SIG-M5 (cell line): ENCODE measurements around the gene TMA16.
"Not testable (repeated sequence)": the region's sequence is repeated elsewhere in the genome, so short reads cannot be mapped to it uniquely, and the experiment has no call there.

Experiments
- DNase-seq: peaks from one replicate; lab custom pipeline; 2025; lab: John Stamatoyannopoulos, UW

Gene TMA16

DNA sequence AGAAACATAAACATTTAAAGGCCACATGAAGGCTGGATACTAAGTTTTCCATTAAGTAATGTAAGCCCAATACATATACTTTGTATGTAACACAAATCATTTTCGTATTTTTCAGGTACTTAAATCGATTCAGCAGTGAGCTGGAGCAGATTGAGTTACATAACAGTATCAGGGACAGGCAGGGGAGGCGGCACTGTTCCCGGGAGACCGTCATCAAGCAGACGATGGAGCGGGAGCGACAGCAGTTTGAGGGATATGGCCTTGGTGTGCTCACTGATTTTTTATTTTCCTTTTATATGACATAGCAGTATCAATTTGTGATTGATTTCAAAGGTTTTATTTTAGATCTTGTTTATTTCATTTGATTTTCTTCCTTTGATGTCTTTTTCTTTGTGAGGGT lies 20.7 kb downstream of the TMA16 start:
- DNase-seq, result no peak

DNA sequence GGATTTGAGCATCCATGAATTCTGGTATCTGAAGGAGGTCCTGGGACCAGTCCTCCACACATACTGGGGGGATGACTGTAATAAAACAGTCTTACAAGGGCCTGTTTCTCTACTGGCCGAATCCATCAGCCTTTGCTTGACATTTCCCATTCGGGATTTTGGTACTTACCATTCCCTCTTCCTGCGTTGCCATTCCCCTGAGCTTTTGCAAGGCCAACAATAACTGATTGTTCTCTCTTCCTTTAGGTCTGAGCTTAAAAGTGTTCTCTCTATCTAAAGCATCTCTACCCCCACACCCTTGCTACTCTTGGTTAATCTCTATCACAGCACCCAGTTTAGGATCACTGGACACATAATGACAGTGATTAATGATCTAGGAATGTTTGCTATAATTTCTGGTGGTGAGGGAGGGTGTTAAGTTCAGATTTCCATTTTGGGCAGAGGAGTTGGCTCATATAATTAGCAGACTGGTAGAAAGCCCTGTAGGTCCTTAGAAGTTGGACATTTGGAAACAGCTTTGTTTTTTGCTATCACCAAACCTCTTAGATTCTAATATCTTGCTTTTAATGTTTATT lies 29.4 kb downstream of the TMA16 start:
- no peak for DNase-seq

DNA sequence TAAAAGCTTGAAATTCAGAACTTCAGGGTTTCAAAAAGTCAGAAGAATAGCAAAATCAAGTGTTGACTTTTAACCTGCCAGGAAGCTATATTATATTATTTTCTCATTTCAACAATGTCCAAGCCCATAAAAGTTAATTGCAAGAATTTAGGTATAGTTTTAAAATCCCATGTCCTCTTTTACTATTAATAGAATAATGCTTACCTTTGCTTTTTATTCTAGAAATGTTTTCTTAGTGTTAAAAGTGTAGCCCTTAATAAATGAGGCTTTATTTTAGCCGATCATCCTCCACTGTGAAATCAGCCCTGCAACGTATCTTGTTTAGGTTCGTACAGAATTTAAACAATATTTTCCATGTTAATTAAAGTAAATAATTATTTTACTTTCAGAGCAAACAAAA lies 31.5 kb downstream of the TMA16 start:
- no peak for DNase-seq

DNA sequence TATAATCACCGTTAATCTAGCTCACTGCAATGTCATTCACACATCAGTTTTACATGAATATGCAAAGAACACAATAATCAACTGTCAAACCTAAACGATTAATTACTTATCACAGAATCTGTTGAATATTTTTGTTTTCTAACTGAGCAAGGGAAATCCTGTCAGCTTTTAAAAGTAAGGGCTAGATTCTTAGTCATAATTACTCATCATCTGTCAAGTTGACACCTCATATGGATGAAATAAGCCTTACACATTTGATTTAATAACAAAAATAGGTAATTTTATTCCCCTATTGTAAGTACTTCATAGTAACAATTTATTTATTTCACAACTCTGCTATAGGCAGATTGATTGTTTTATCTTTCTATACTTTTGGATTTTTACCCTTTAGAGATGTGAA lies 32.7 kb downstream of the TMA16 start:
- no peak for DNase-seq

DNA sequence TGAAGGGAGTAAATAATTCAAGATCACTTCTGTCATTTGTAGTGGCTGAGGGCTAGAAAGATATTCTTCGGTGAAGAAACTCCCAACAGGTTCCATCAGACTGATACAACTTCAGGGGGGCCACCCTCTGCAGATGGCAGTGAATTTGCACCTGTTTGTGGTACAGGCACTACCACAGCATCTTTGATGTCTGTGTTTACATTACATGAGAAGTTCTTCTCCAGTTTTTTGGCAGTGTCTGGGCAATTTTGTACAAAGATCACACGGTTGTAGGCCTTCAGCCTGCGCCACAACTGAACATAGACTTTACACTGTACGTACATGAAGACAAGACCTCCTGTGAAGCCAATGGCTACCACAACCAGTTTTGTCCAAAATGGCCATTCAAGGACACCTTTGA lies 34.2 kb downstream of the TMA16 start:
- no peak for DNase-seq

DNA sequence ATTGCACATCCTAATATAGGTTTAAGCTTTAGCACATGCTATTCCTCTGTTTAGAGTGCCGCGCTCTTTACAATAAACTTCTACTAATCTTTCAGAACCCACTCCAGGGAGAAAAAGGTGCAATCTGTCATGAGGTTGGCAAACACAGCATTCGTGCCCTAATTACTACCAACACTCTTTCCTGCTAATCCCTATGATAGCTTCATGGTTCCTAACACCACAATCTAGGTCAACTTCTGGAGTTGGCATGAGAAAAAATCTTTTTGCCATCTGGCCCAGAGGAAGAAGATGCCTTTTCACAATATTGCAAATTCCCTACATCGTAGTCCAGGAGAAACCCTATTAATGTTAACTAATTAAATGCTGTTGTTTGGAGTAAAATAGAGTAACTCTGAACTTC lies 39.6 kb downstream of the TMA16 start:
- DNase-seq, result no peak

DNA sequence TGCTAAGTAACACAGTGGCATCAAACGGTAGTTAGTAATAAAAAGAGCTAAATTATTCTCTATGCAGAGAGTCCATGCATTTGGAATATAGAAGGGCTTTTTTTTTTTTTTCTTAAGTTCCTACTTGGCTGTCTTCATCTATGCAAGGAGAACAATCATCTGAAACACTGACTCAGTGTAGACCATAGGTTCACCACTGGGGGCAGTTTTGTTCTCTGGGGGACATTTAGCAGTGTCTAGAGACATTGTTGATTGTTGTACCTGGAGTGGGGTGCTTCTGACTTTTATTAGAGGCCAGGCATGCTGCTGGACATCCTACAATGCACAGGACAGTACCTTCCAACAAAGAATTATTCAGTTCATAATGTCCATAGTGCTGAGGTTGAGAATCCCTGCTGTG lies 41.2 kb downstream of the TMA16 start:
- no peak for DNase-seq

DNA sequence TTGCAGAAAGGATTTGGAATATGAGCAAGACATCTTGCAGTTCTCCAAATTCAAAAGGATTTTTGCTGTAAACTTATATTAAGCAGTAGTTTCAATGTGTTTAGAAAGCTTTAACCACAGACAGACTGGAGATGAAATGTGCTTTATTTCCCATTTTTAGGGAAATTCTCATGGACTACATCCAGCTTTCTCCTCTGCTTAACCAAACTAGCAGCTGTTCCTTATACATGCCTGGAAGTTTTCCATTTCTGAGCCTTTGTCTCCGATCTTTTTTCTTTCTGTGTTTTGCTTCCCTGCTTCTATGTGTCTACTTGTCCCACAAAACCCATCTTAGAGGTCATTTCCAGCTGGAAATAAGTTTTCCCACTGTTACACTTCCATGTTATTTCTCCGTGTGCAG lies 41.6 kb downstream of the TMA16 start:
- DNase-seq, result no peak

DNA sequence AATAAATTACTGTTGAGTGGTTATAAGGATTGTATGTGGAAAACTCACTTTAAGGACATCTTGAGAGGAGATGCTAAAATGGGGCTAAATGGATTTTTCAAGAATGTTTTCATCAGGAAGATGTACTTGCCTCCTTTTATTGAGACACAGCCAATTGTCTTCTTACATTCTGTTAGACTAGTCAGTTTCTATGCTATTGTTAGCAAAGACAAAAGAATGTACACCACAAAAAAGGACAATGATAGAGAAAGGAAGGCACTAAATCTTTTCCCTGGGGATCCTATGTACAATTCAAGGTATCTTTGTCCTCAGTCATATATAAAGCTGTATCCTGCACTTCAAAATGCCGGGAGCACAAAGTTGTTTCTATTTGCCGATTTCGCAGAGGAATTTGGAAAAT lies 42.6 kb downstream of the TMA16 start:
- no peak for DNase-seq

DNA sequence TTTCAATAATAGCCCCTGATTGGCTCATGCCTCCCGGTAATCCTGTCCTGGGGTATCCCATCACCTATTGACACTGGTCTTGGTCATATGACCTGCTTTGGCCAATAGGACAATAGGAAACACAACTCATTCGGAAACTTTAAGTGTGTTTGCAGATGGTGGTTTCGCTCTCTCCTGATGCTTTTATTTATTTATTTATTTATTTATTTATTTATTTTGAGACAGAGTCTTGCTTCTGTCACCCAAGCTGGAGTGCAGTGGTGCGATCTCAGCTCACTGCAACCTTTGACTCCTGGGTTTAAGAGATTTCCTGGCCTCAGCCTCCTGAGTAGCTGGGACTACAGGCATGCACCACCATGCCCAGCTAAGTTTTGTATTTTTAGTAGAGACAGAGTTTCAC lies 44.3 kb downstream of the TMA16 start:
- not testable (repeated sequence) for DNase-seq

DNA sequence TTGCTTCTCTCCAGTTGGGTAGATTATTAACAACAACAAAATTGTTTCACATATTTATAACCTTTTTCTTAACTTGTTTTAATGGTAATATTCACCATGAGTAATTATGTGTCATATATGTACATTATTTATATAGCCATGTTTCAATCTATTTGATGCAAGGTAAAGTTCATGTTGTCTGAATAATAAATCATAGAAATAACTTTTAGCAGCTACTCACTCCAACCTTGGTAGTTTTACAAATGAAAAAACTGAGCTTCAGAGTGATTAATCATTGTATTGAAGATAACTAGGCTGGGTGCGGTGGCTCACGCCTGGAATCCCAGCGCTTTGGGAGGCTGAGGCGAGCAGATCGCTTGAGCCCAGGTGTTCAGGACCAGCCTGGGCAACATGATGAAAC lies 46.0 kb downstream of the TMA16 start:
- DNase-seq, result no peak

DNA sequence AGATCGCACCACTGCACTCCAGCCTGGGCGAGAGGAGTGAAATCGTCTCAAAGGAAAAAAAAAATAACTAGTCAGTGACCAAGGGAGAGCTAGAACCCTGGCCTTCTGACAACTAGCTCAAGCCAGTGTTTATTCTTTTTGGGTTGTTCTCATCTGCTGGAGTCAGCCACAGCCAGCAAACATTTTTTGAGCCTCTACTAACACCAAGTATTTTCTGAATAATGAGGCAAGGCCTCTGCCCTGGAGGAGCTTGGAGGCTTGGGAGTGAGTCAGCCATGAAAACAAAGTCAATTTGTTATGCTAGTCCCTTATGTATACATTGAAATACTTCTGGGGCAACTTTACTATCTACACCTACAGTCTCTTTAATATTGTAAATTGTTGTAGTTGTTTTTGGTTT lies 46.5 kb downstream of the TMA16 start:
- DNase-seq, result no peak

DNA sequence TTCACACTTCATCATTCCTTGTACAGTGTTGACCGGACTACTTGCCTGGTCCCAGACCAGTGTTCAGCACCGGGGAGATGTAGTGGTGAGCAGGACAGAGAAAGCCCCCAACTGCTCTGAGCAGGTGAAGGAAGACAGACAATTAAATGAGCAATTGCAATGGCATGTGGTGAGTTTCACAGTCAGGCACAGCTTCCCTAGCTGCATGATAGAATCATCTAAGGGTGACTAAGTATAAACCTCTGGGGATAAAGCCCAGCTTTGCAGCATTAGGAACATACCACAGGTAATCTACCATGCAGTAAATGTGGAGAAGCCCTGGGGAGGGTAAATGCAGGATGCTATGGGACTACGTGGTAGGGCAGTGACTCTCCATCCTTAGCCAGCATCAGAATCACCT lies 47.8 kb downstream of the TMA16 start:
- DNase-seq, result no peak

DNA sequence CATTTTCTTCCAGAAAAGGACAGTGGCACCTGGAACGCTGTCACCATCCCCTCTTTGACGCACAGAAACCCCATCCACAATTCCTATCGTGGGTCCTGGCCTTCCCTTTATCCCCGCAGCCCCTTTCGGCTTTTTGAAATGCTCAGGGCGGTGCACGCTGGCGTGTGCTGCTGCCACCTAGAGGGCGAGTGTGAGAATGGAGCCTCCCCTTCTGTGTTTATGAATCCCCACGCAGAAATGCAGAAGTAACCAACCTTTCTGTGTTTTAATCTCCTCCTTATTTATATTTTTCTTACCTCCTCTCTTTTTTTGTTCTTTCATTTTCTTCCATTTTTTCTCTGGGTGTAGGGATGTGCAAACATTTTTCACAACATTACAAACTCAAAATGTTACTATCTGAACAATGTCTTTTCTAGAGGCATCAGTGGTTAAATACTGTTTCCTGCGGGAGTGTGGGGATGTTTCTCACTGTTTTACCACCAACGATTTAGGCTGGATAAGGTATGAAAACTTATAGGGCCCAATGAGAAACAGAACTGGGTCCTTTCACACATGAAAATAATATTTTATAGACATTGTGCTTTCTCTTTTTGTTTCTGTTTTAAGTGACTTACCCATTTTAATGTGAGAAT lies 50.0 kb downstream of the TMA16 start:
- DNase-seq, result peak; percentile 22

DNA sequence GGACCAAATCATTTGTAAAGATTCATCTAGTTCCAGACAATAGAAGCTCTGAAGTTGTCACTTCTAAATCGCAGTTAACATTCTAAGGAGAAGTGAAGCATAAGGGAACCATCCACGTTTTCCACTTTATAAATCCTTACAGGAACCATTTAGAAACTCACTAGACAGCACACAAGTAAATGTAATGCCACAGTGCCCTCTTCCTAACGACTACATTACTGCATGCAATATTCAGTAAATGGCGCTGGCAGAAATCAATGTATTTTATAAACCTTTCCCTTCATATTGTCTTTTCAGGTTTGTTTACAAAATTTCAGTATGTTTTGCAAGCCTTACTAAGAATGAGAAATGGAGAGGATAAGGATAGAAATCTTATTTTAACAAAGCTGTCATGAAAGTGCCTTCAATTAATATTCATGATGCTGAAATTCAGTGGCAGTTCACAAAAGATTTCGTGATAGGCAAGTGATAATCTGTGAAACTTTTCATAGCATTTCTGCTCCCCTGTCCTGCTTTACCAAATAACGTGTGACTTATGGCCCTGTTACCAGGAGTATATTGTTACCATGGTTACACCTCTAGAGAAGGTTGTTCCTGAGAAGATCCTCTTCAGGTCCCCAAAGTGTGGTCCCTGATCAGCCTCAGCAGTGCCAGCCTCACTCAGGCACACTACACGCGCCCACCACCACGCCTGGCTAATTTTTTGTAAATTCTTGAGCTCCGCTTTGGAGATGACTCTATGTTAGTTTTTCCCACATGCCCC lies 54.2 kb downstream of the TMA16 start:
- DNase-seq, result no peak

DNA sequence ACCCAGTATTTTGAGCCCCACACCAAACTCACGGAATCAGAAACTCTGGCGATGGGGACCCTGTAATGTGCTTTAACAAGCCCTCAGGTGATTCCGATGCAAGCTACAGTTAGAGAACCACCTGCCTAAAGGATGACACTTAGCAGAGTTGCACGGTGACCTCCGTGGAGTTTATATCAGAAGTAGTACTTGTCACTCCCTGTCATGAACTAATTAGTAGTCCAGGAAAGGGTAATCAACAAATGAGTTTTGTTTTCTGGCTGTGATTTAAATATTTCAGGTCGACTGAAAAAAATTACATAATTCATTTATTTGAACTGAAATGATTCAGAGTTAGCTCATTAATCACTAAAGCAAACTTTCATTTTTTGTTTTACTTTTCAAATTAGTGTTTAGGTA lies 56.4 kb downstream of the TMA16 start:
- DNase-seq, result no peak

DNA sequence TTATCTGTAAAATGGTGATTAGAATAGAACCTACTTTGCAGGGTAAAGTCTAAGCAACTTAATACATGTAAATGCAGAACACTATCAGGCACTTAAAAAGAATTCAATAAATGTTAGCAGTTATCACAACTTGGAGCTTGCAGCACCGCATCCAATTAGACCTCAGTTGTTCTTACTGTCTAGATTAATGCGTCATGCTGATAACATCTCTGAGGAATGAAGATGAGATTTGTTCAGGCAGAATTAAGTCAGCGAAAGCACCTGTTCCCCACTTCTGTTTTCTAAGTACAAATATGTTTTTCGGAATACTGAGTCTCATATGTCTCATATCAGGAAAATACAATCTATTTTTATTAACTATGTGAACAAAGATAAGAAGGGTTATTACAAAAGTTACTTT lies 58.7 kb downstream of the TMA16 start:
- no peak for DNase-seq

DNA sequence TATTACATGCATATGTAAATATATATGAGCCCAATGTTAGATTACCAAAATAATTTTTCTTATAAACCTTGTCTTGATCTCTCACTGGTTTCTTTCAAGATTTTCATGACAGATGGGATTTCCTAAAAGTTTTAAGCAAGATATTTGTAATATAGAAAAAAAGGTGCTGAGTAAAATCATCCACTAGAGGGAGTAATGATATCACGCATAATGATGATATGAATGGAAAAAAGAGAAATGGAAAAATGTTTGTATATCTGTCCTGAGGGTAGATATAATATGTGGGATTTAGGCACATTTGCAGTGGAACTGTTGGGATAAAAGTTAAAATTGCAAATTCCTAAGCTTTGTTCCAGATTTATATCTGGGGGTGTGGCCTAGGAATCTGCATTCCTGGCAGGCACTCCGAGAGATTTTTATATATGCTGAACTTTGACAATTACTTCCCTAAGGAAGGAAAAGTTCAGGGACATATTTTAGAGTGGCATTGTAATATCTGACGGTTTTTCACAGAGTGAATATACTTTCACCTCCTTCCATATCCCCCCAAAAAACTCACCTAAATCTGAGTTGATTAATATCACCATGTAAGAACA lies 60.5 kb downstream of the TMA16 start:
- no peak for DNase-seq

DNA sequence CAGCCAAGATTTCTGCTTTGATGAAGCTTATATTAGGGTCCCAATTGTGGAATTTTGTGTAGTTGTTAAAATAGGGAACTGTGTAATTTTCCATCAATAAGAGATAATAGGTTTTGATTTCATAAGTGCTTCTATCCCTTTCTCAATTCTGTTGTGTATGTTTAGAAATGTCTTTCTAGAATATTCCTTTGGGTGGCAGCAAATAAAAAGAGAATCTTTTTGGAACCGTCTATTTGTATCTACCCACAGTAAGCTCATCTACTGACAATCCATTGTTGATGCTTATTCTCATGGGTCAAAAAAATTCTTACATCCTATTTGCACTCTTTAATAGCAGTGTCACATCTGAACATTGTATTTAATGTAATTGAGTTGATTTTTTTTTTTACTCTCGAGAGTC lies 61.7 kb downstream of the TMA16 start:
- DNase-seq, result no peak

DNA sequence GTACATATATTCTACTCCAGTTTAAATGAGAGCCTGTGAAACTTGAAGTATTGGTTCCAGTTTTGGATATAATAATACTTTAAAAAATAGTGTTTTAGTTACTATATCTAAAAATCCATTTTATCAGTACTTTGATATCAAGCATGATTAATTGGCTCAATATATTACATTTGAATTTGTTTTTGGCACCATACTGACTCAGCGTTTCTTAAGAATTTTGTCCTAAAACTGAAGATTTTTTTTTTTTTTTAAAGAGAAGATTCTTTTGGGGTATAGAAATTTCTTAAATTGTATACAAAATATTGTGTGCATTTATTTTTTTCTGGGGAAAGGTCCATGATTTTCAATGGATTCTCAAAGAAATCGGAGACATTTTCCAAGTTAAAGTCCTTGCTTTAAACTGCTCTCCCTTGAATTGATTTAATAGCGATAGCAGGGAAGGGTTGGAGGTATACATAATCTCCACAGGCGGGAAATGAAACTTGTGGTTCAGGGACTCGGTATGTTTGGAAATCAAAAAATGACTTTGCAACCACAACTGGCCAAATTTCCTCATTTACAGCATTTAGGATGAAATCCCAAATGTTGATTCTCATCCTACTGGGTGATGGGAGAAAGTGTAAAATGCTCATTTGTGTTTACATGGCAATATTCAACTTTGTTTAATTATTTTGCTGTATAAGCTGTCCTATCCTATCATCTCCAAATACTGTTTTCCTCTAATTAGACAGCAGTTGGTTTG lies 62.3 kb downstream of the TMA16 start:
- DNase-seq, result no peak

DNA sequence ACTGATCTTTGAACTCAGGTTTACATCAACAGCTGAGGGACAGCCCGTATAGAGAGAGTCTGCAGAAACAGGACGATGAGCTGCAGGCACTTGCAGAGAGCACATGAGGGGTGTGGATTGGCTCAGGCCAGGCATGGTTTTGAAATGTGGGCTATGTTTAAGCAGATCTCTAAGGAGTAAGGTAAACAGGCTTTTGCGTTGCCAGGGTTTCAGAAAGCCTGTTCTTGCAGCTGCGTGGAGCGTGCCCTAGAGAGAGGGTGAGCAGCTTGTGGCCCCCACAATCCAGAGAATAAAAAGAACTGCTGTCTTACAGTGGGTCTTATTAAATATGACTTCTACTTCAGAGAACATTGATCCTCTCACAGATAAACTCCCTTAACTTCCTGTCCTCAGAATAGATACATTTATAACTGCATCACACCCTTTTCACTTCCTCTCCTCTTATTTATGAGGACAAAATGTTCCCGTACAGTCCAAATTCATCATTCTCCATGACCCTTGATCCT lies 64.1 kb downstream of the TMA16 start:
- no peak for DNase-seq

DNA sequence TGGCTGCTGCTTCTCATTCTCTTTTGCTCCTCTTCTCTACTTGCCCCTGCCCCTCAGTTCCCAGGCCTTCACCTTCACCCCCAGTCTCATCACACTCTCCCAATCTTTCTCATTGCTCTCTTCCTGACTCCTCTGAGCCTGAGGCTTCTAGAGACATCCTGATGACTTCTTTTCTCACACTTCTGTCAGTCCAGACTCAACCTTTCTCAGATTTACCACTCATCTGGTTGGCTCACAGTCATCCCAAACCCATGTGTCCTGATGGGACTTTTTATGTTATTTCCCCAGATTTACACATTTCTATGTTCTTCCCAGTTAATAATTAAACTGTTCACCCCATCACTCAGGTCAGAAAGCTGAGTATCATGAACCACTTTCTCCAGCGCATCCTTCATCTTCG lies 68.0 kb downstream of the TMA16 start:
- no peak for DNase-seq
